GM23338 (cell line): ENCODE measurements around the gene RPS26. TPM values are rescaled to one million over a fixed set of nuclear protein-coding genes. Genes with fewer than 3 reads are reported as not detected.

Source experiments
- ATAC-seq: fragments of 200-7000 bp; cut with Tn5 transposase; 3 replicates; pipeline ENCODE4 v1.9.1; 2020
- DNase-seq: peaks from one replicate; pipeline ENCODE4 v3.0.0-alpha.2; 2015; ENCODE audit warnings: low spot score
- H2AFZ ChIP-seq: fragments of 200-600 bp; sonication (generic); 2 replicates; pipeline ENCODE4 v1.8.0; 2016; ENCODE audit warnings: antibody characterized with exemption, mild to moderate bottlenecking, moderate library complexity
- H3F3A ChIP-seq: fragments of 200-600 bp; sonication (generic); replicated peaks from 2 replicates; pipeline ENCODE4 v1.8.0; 2017; ENCODE audit warnings: antibody characterized with exemption, mixed run types, low read depth
- H3K27ac ChIP-seq: fragments of 200-600 bp; sonication (generic); 2 replicates; pipeline ENCODE4 v1.6.1; 2016; ENCODE audit warnings: low read depth
- H3K27me3 ChIP-seq: fragments of 200-600 bp; sonication (generic); 2 replicates; pipeline ENCODE4 v1.8.0; 2016; ENCODE audit warnings: mild to moderate bottlenecking, mixed run types, moderate library complexity; ENCODE audit not compliant: insufficient read depth
- H3K36me3 ChIP-seq: fragments of 200-600 bp; sonication (generic); 2 replicates; pipeline ENCODE4 v1.8.0; 2016; ENCODE audit warnings: mild to moderate bottlenecking; ENCODE audit not compliant: insufficient read depth
- H3K4me1 ChIP-seq: fragments of 200-600 bp; sonication (generic); 2 replicates; pipeline ENCODE4 v1.8.0; 2016; ENCODE audit warnings: mild to moderate bottlenecking, moderate library complexity; ENCODE audit not compliant: insufficient read depth
- H3K4me2 ChIP-seq: fragments of 200-600 bp; sonication (generic); 2 replicates; pipeline ENCODE4 v1.7.1; 2017; ENCODE audit warnings: mixed run types
- H3K4me3 ChIP-seq: fragments of 200-600 bp; sonication (generic); 2 replicates; pipeline ENCODE4 v1.6.1; 2016; ENCODE audit warnings: mixed run types
- H3K79me2 ChIP-seq: fragments of 200-600 bp; sonication (generic); replicated peaks from 2 replicates; pipeline ENCODE4 v1.8.0; 2017; ENCODE audit warnings: mild to moderate bottlenecking; ENCODE audit not compliant: insufficient read depth
- H3K9me2 ChIP-seq: fragments of 200-600 bp; sonication (generic); 2 replicates; pipeline ENCODE4 v1.8.0; 2017; ENCODE audit not compliant: insufficient read depth
- H4K20me1 ChIP-seq: fragments of 200-600 bp; sonication (generic); replicated peaks from 2 replicates; pipeline ENCODE4 v1.8.0; 2017; ENCODE audit warnings: mild to moderate bottlenecking; ENCODE audit not compliant: insufficient read depth
- H3K27ac Mint-ChIP-seq: 2 replicates; pipeline ENCODE4 v1.8.0; 2020; ENCODE audit warnings: inconsistent platforms, mild to moderate bottlenecking, moderate library complexity, mixed read lengths
- H3K27me3 Mint-ChIP-seq: 3 replicates; pipeline ENCODE4 v1.8.0; 2022; ENCODE audit warnings: low read depth, mild to moderate bottlenecking, moderate library complexity, mixed read lengths, inconsistent platforms; ENCODE audit not compliant: insufficient read depth, poor library complexity
- H3K36me3 Mint-ChIP-seq: 3 replicates; pipeline ENCODE4 v1.8.0; 2021; ENCODE audit warnings: low read depth, mild to moderate bottlenecking, inconsistent platforms, moderate library complexity, mixed read lengths
- H3K4me1 Mint-ChIP-seq: 3 replicates; pipeline ENCODE4 v1.8.0; 2020; ENCODE audit warnings: mild to moderate bottlenecking, inconsistent platforms, mixed read lengths
- H3K4me3 Mint-ChIP-seq: 3 replicates; pipeline ENCODE4 v1.8.0; 2021; ENCODE audit warnings: moderate library complexity, mild to moderate bottlenecking, inconsistent platforms, mixed read lengths
- H3K9me3 Mint-ChIP-seq: 3 replicates; pipeline ENCODE4 v1.8.0; 2020; ENCODE audit warnings: moderate library complexity, mild to moderate bottlenecking, inconsistent platforms, mixed read lengths
- EZH2phosphoT487 ChIP-seq: fragments of 200-600 bp; sonication (generic); IDR thresholded peaks from one replicate; pipeline ENCODE4 v1.8.1; 2018; ENCODE audit warnings: antibody characterized with exemption; ENCODE audit not compliant: unreplicated experiment
- JUNB ChIP-seq: IDR thresholded peaks from one replicate; pipeline ENCODE4 v1.6.1; 2016; ENCODE audit warnings: antibody characterized with exemption; ENCODE audit not compliant: unreplicated experiment
- REST ChIP-seq: IDR thresholded peaks from one replicate; pipeline ENCODE4 v1.6.1; 2018; ENCODE audit warnings: antibody characterized with exemption; ENCODE audit not compliant: unreplicated experiment
- ZNF331 ChIP-seq: fragments of 250-450 bp; sonication (Bioruptor Pico); IDR thresholded peaks from 2 replicates; pipeline ENCODE4 v1.5.0; 2020; ENCODE audit warnings: low read depth, mild to moderate bottlenecking, moderate library complexity
- polyA plus RNA-seq: library from polyadenylated mRNA; unstranded; fragments of >200 nt; fragmentation: Nextera tagmentation; extraction: Ambion mirVana; gene quantifications from 2 replicates; pipeline ENCODE4 v1.2.1, GENCODE V29; 2016
- total RNA-seq: library from RNA; depleted of rRNA; stranded (reverse); fragments of >200 nt; shearing (Covaris generic); gene quantifications from 2 replicates; pipeline ENCODE4 v1.2.3, GENCODE V29; 2014
- TF ChIP-seq, protein P1 (sequence below): fragments of 250-450 bp; sonication (Bioruptor Pico); IDR thresholded peaks from 2 replicates; pipeline ENCODE4 v1.5.0; 2020; ENCODE audit warnings: mild to moderate bottlenecking, moderate library complexity
- TF ChIP-seq, protein P2 (sequence below), 2 experiments: fragments of 200-600 bp in 1 of 2; sonication (generic) in 1 of 2; conservative IDR thresholded peaks; 2 replicates each; pipeline versions ENCODE4 v1.5.1 to v1.6.1; 2016 to 2017; ENCODE audit warnings: antibody characterized with exemption in 2 of 2, low read depth in 2 of 2, mild to moderate bottlenecking in 2 of 2, moderate library complexity in 1 of 2

RPS26 gene
- total and polyA plus RNA-seq, 2 experiments from 2014 or later = 655 to 772 TPM

GRCh38 chr12:56014205-56014604 is 27.5 kb upstream of the RPS26 start (continued):
- TF ChIP-seq, protein P1, sequence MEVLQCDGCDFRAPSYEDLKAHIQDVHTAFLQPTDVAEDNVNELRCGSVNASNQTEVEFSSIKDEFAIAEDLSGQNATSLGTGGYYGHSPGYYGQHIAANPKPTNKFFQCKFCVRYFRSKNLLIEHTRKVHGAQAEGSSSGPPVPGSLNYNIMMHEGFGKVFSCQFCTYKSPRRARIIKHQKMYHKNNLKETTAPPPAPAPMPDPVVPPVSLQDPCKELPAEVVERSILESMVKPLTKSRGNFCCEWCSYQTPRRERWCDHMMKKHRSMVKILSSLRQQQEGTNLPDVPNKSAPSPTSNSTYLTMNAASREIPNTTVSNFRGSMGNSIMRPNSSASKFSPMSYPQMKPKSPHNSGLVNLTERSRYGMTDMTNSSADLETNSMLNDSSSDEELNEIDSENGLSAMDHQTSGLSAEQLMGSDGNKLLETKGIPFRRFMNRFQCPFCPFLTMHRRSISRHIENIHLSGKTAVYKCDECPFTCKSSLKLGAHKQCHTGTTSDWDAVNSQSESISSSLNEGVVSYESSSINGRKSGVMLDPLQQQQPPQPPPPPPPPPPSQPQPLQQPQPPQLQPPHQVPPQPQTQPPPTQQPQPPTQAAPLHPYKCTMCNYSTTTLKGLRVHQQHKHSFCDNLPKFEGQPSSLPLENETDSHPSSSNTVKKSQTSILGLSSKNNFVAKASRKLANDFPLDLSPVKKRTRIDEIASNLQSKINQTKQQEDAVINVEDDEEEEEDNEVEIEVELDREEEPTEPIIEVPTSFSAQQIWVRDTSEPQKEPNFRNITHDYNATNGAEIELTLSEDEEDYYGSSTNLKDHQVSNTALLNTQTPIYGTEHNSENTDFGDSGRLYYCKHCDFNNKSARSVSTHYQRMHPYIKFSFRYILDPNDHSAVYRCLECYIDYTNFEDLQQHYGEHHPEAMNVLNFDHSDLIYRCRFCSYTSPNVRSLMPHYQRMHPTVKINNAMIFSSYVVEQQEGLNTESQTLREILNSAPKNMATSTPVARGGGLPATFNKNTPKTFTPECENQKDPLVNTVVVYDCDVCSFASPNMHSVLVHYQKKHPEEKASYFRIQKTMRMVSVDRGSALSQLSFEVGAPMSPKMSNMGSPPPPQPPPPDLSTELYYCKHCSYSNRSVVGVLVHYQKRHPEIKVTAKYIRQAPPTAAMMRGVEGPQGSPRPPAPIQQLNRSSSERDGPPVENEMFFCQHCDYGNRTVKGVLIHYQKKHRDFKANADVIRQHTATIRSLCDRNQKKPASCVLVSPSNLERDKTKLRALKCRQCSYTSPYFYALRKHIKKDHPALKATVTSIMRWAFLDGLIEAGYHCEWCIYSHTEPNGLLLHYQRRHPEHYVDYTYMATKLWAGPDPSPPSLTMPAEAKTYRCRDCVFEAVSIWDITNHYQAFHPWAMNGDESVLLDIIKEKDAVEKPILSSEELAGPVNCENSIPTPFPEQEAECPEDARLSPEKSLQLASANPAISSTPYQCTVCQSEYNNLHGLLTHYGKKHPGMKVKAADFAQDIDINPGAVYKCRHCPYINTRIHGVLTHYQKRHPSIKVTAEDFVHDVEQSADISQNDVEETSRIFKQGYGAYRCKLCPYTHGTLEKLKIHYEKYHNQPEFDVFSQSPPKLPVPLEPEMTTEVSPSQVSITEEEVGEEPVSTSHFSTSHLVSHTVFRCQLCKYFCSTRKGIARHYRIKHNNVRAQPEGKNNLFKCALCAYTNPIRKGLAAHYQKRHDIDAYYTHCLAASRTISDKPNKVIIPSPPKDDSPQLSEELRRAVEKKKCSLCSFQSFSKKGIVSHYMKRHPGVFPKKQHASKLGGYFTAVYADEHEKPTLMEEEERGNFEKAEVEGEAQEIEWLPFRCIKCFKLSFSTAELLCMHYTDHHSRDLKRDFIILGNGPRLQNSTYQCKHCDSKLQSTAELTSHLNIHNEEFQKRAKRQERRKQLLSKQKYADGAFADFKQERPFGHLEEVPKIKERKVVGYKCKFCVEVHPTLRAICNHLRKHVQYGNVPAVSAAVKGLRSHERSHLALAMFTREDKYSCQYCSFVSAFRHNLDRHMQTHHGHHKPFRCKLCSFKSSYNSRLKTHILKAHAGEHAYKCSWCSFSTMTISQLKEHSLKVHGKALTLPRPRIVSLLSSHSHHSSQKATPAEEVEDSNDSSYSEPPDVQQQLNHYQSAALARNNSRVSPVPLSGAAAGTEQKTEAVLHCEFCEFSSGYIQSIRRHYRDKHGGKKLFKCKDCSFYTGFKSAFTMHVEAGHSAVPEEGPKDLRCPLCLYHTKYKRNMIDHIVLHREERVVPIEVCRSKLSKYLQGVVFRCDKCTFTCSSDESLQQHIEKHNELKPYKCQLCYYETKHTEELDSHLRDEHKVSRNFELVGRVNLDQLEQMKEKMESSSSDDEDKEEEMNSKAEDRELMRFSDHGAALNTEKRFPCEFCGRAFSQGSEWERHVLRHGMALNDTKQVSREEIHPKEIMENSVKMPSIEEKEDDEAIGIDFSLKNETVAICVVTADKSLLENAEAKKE (CRISPR knock-in tag) = no peak
- TF ChIP-seq, protein P2, sequence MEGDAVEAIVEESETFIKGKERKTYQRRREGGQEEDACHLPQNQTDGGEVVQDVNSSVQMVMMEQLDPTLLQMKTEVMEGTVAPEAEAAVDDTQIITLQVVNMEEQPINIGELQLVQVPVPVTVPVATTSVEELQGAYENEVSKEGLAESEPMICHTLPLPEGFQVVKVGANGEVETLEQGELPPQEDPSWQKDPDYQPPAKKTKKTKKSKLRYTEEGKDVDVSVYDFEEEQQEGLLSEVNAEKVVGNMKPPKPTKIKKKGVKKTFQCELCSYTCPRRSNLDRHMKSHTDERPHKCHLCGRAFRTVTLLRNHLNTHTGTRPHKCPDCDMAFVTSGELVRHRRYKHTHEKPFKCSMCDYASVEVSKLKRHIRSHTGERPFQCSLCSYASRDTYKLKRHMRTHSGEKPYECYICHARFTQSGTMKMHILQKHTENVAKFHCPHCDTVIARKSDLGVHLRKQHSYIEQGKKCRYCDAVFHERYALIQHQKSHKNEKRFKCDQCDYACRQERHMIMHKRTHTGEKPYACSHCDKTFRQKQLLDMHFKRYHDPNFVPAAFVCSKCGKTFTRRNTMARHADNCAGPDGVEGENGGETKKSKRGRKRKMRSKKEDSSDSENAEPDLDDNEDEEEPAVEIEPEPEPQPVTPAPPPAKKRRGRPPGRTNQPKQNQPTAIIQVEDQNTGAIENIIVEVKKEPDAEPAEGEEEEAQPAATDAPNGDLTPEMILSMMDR (conservative IDR thresholded peaks at IDR 0.05; ENCODE audit: low read depth in 2 of 2) = no peak
- TF ChIP-seq JUNB (no peak), ZNF331 (CRISPR knock-in tag) (no peak), EZH2phosphoT487 (no peak)

DNA sequence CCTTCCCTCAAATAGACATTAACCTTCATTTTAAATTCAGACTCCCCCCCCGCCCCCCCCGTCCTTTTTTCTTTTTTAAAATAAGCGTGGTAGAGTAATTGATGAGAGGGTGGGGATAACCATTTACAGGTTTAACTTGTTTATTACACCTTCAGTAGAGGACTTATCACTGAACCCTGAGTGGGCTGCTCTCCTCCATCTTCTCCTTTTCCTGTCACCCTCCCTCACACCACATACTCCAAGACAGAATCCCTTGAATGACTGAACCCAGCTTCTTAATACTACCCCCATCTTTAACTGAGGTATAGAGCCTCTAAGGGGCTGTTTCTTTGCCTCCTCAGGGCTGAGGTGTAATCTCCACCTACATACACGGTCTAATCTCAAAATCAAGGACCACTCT is 24.5 kb upstream of the RPS26 start:
- no peaks in the 10 kb centered on the region; the same call in 1 of the 2 replicates for H3K36me3 ChIP-seq
- Mint-ChIP-seq H3K9me3 (no peaks in the 10 kb centered on the region), H3K27me3 (peaks cover 16% of the 10 kb centered on the region), H3K27ac (no peak overlapping the region), H3K4me1 (peaks cover 24% of the 10 kb centered on the region), H3K4me3 (no peak overlapping the region), H3K36me3 (peaks cover 10% of the 10 kb centered on the region; the same call in 1 of the 3 replicates)
- peaks cover 18% of the 10 kb centered on the region for H3K4me1 ChIP-seq
- no peak overlapping the region for H2AFZ ChIP-seq
- ATAC-seq (no peak), DNase-seq (no peak)
- H3K79me2 ChIP-seq = peaks cover 3% of the 10 kb centered on the region; the same call in 1 of the 2 replicates
- H3K4me2 ChIP-seq = no peak overlapping the region
- no peaks in the 10 kb centered on the region for H3K27me3 ChIP-seq
- no peak overlapping the region for H3K4me3 ChIP-seq
- H3F3A ChIP-seq = peaks cover 20% of the 10 kb centered on the region; the same call in 1 of the 2 replicates
- H4K20me1 ChIP-seq = no peaks in the 10 kb centered on the region
- H3K9me2 ChIP-seq = no peaks in the 10 kb centered on the region
- no peak overlapping the region for H3K27ac ChIP-seq
- no peak for TF ChIP-seq ZNF331 (CRISPR knock-in tag)
- no peak for TF ChIP-seq REST
